PC-9 (cell line): ENCODE results near the gene MYO1E.

ENCODE experiments used
- CTCF ChIP-seq: fragments of 200-600 bp; sonication (generic); conservative IDR thresholded peaks from 2 replicates; pipeline ENCODE4 v1.6.1; 2017; ENCODE audit warnings: mixed run types, antibody characterized with exemption, mild to moderate bottlenecking, moderate library complexity
- EZH2 ChIP-seq: fragments of 200-600 bp; sonication (generic); IDR thresholded peaks from 2 replicates; pipeline ENCODE4 v1.8.0; 2017; ENCODE audit warnings: antibody characterized with exemption, low read depth

- TF ChIP-seq CTCF (no peak), EZH2 (no peak)
Observed at GRCh38 chr15:59153466-59153865, 219.2 kb downstream of the MYO1E start.
